GM10248 (cell line): Measurements from ENCODE around the gene PARVA.
"Not testable (repeated sequence)": the region's sequence is repeated elsewhere in the genome, so short reads cannot be mapped to it uniquely, and the experiment has no call there.

Experiments used
- CTCF ChIA-PET: fragments of 300-600 bp; sonication (Branson Sonifier 250); formaldehyde crosslinking; extraction: SDS; loops from one replicate; lab custom pipeline; 2021; ENCODE audit warnings: antibody characterized with exemption; lab: Yijun Ruan, JAX
- POLR2A ChIA-PET: fragments of 350-650 bp; sonication (Branson Sonifier 250); formaldehyde crosslinking; extraction: SDS; loops from one replicate; lab custom pipeline; 2020; ENCODE audit warnings: antibody characterized with exemption; lab: Yijun Ruan, JAX
- DNase-seq: peaks from one replicate; pipeline ENCODE4 v3.0.0; 2012; ENCODE audit errors: extremely low spot score
- TF ChIP-seq, protein P1 (sequence below): IDR thresholded peaks from 2 replicates; pipeline ENCODE4 v1.5.1; 2012; ENCODE audit warnings: mild to moderate bottlenecking, low read depth; ENCODE audit errors: extremely low read depth, missing control alignments, control extremely low read depth

Gene PARVA

DNA sequence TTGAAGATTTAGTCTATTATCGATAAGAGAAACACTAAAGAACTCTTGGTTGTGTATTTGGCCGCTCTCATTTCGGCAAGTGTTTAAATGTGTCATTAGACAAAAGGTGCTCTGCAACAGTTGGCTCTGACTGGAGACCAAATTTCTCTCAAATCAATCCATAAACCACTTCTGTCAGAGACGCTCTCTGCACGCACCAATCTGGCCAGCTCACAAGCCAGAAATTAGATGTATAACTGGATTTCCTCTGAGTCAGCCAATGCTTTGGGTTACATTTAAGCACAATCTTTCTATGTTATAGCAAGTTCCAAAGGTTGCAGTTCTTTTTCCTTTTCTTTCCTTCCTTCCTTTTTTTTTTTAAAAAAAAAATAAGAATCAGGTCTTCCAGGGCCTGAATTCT lies 17.6 kb upstream of the PARVA start:
- no peak for DNase-seq
- TF ChIP-seq, protein P1, sequence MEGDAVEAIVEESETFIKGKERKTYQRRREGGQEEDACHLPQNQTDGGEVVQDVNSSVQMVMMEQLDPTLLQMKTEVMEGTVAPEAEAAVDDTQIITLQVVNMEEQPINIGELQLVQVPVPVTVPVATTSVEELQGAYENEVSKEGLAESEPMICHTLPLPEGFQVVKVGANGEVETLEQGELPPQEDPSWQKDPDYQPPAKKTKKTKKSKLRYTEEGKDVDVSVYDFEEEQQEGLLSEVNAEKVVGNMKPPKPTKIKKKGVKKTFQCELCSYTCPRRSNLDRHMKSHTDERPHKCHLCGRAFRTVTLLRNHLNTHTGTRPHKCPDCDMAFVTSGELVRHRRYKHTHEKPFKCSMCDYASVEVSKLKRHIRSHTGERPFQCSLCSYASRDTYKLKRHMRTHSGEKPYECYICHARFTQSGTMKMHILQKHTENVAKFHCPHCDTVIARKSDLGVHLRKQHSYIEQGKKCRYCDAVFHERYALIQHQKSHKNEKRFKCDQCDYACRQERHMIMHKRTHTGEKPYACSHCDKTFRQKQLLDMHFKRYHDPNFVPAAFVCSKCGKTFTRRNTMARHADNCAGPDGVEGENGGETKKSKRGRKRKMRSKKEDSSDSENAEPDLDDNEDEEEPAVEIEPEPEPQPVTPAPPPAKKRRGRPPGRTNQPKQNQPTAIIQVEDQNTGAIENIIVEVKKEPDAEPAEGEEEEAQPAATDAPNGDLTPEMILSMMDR: no peak
- POLR2A ChIA-PET: no interaction called here
- CTCF ChIA-PET: no interaction called here

DNA sequence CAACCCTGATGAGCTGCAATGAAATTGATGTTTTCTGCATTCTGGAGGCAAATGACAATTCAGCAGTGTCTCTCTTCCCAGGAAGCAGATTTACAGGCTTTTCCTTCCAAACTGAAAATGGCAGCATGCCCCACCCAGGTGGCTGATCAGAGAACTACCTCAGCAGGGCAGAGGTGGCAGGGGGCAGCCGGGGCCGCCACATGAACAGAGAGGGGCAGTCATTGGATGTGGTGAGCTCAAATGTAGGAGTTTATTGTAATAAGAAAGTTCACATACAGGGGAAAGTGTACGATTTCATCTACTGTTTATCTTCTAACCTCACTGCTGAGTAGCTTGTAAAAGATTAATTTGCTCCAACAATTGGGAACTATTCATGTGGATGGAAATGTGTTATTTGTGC lies 15.7 kb upstream of the PARVA start:
- ChIA-PET CTCF (interaction anchor here (0.8 to 2.9 kb wide), 3 partner anchors 14 to 532 kb away, joined by 3 to 7 read pairs (median 7); no protein-coding TSS in a partner anchor), POLR2A (no interaction called here)
- TF ChIP-seq, protein P1: no peak
- DNase-seq: no peak

DNA sequence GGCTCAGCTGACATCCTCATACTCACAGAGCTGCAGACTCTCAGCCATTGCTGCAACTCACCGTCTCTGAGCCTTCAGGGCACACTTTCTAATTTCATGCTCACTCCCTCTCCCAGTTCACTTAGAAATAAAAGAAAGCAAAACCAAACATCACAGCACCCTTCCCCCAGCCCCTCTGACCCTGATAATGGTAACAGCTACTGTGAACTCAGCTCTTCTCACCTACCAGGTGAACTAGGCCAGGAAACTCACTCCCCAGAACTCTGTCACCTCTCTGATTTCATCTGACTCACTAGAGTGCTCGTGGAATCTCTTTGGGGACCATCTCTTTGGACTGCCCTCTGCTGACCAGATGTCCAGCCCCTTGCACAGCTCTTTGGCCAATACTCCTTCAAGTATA lies 14.5 kb upstream of the PARVA start:
- CTCF ChIA-PET: interaction anchor here (1.0 to 2.9 kb wide), 4 partner anchors 13 to 32 kb away, joined by 3 to 7 read pairs (median 6); no protein-coding TSS in a partner anchor
- DNase-seq: no peak
- POLR2A ChIA-PET: no interaction called here
- TF ChIP-seq, protein P1: no peak

DNA sequence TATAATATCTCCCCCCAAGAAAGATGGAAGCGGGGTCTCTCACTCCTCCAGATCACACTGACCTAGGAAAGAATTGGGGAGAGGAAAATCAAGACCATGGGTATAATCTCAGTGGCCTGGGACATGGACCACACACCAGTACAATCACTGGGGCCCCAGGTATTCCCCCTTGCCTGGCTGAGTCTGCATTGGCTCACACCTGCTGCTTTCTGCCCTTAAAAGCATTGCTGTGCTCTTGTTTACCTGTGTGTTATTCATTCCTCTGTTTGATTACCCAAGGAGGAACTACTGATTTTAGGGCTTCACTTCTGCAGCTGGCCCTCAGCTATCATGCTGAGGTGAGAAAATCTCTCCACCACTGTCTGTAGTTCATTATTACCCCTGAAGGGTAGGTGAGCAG lies 14.0 kb upstream of the PARVA start:
- DNase-seq: no peak
- TF ChIP-seq, protein P1: no peak
- ChIA-PET POLR2A (no interaction called here), CTCF (interaction anchor here (1.0 to 2.7 kb wide), 2 partner anchors 15 to 32 kb away, joined by 3 to 7 read pairs; no protein-coding TSS in a partner anchor)

DNA sequence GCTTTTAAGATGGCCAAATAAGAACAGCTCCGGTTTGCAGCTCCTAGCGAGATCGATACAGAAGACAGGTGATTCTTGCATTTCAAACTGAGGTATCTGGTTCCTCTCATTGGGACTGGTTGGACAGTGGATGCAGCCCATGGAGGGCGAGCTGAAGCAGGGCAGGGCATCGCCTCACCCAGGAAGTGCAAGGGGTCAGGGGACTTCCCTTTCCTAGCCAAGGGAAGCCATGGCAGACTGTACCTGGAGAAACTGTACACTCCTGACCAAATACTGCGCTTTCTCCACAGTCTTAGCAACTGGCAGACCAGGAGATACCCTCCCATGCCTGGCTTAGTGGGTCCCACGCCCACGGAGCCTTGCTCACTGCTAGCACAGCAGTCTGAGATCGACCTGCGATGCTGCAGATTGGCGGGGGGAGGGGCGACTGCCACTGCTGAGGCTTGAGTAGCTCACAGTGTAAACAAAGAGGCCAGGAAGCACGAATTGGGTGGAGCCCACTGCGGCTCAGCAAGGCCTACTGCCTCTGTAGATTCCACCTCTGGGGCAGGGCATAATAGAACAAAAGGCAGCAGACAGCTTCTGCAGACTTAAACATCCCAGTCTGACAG lies 11.3 kb upstream of the PARVA start:
- DNase-seq, POLR2A ChIA-PET: not testable (repeated sequence)
- CTCF ChIA-PET: interaction anchor here (1.4 kb wide), 1 partner anchor 16 kb away, joined by 3 read pairs; no protein-coding TSS in a partner anchor

DNA sequence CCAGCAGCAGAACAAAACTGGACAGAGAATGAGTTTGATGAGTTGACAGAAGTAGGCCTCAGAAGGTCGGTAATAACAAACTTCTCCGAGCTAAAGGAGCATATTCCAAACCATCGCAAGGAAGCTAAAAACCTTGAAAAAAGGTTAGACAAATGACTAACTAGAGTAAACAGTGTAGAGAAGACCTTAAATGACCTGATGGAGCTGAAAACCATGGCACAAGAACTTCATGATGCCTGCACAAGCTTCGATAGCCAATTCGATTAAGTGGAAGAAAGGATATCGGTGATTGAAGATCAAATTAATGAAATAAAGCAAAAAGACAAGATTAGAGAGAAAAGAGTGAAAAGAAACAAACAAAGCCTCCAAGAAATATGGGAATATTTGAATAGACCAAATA lies 10.3 kb upstream of the PARVA start:
- DNase-seq, CTCF ChIA-PET, POLR2A ChIA-PET: not testable (repeated sequence)

DNA sequence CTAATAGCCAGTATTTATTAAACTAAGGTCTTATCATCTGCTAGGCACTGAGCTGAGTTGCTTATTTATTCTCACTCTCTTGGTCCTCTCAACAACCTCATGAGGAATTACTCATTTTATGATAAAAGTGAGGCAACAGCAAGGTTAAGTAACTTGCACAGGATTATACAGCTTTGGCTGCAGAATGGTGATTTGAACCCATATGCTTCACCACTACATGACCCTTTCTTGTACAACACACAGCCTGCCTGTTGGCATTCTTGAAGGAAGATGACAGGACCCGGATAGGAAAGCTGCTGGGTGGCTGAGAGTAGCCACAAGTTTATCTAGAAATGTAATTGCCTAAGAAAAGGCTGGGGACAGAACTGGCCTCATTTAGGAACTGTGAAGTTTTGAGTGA lies 5.3 kb upstream of the PARVA start:
- ChIA-PET CTCF (no interaction called here), POLR2A (no interaction called here)
- DNase-seq: no peak
- TF ChIP-seq, protein P1: no peak
